Measurements from ENCODE around the gene OR6N1.

Gene OR6N1

GRCh38 chr1:158803678-158804077, 31.7 kb upstream of the OR6N1 start:
- H2AFZ ChIP-seq (ENCODE audit: low read depth) = no peak overlapping the region
- H3K36me3 ChIP-seq (ENCODE audit: insufficient read depth) = no peaks in the 10 kb centered on the region
- H3K27ac ChIP-seq = no peak overlapping the region
- no peaks in the 10 kb centered on the region for H3K27me3 ChIP-seq (ENCODE audit: insufficient read depth, low read depth)
- H4K20me1 ChIP-seq (ENCODE audit: insufficient read depth) = no peaks in the 10 kb centered on the region
- no peaks in the 10 kb centered on the region for H3K4me1 ChIP-seq (ENCODE audit: low read depth, poor library complexity, severe bottlenecking)
- no peak overlapping the region for H3K4me3 ChIP-seq (IDR thresholded peaks at IDR 0.05; ENCODE audit: insufficient read depth, low read depth, low read length)
- no peak overlapping the region for H3K4me2 ChIP-seq
- TF ChIP-seq CTCF (conservative IDR thresholded peaks at IDR 0.05; ENCODE audit: low read depth, low read length) = no peak
- H3K79me2 ChIP-seq (ENCODE audit: insufficient read depth, low read depth) = no peaks in the 10 kb centered on the region
- H3K9ac ChIP-seq = no peak overlapping the region

- Histone ChIP-seq H3K79me2 (ENCODE audit: insufficient read depth, low read depth) (no peaks in the 10 kb centered on the region), H3K27me3 (ENCODE audit: insufficient read depth, low read depth) (no peaks in the 10 kb centered on the region), H4K20me1 (ENCODE audit: insufficient read depth) (no peaks in the 10 kb centered on the region), H3K36me3 (ENCODE audit: insufficient read depth) (no peaks in the 10 kb centered on the region), H3K27ac (no peak overlapping the region), H3K9ac (no peak overlapping the region), H3K4me3 (IDR thresholded peaks at IDR 0.05; ENCODE audit: insufficient read depth, low read depth, low read length) (no peak overlapping the region), H3K4me1 (ENCODE audit: low read depth, poor library complexity, severe bottlenecking) (no peaks in the 10 kb centered on the region), H2AFZ (ENCODE audit: low read depth) (no peak overlapping the region), H3K4me2 (no peak overlapping the region)
- no peak for TF ChIP-seq CTCF (conservative IDR thresholded peaks at IDR 0.05; ENCODE audit: low read depth, low read length)
These were observed 29.4 kb upstream of the OR6N1 start for GRCh38 chr1:158801396-158801795.

GRCh38 chr1:158800526-158800925, 28.5 kb upstream of the OR6N1 start:
- Histone ChIP-seq H3K4me1 (ENCODE audit: low read depth, poor library complexity, severe bottlenecking) (no peaks in the 10 kb centered on the region), H3K36me3 (ENCODE audit: insufficient read depth) (no peaks in the 10 kb centered on the region), H3K79me2 (ENCODE audit: insufficient read depth, low read depth) (no peaks in the 10 kb centered on the region), H3K27ac (no peak overlapping the region), H3K4me3 (IDR thresholded peaks at IDR 0.05; ENCODE audit: insufficient read depth, low read depth, low read length) (no peak overlapping the region), H3K9ac (no peak overlapping the region), H2AFZ (ENCODE audit: low read depth) (no peak overlapping the region), H3K27me3 (ENCODE audit: insufficient read depth, low read depth) (no peaks in the 10 kb centered on the region), H3K4me2 (no peak overlapping the region), H4K20me1 (ENCODE audit: insufficient read depth) (no peaks in the 10 kb centered on the region)
- no peak for TF ChIP-seq CTCF (conservative IDR thresholded peaks at IDR 0.05; ENCODE audit: low read depth, low read length)

- Histone ChIP-seq H3K27ac (no peak overlapping the region), H3K4me2 (no peak overlapping the region), H3K36me3 (ENCODE audit: insufficient read depth) (no peaks in the 10 kb centered on the region), H3K4me3 (IDR thresholded peaks at IDR 0.05; ENCODE audit: insufficient read depth, low read depth, low read length) (no peak overlapping the region), H2AFZ (ENCODE audit: low read depth) (no peak overlapping the region), H3K27me3 (ENCODE audit: insufficient read depth, low read depth) (no peaks in the 10 kb centered on the region), H4K20me1 (ENCODE audit: insufficient read depth) (no peaks in the 10 kb centered on the region), H3K9ac (no peak overlapping the region), H3K4me1 (ENCODE audit: low read depth, poor library complexity, severe bottlenecking) (no peaks in the 10 kb centered on the region), H3K79me2 (ENCODE audit: insufficient read depth, low read depth) (no peaks in the 10 kb centered on the region)
- no peak for TF ChIP-seq CTCF (conservative IDR thresholded peaks at IDR 0.05; ENCODE audit: low read depth, low read length)
These were observed 27.7 kb upstream of the OR6N1 start for GRCh38 chr1:158799689-158800088.

- no peaks in the 10 kb centered on the region for H3K36me3 ChIP-seq (ENCODE audit: insufficient read depth)
- H3K4me3 ChIP-seq (IDR thresholded peaks at IDR 0.05; ENCODE audit: insufficient read depth, low read depth, low read length) = no peak overlapping the region
- H3K9ac ChIP-seq = no peak overlapping the region
- no peaks in the 10 kb centered on the region for H3K79me2 ChIP-seq (ENCODE audit: insufficient read depth, low read depth)
- no peak overlapping the region for H3K4me2 ChIP-seq
- TF ChIP-seq CTCF (conservative IDR thresholded peaks at IDR 0.05; ENCODE audit: low read depth, low read length) = peak; percentile 39; the same call in 1 of the 2 replicates
- H3K27ac ChIP-seq = no peak overlapping the region
- no peak overlapping the region for H2AFZ ChIP-seq (ENCODE audit: low read depth)
- no peaks in the 10 kb centered on the region for H3K4me1 ChIP-seq (ENCODE audit: low read depth, poor library complexity, severe bottlenecking)
- H4K20me1 ChIP-seq (ENCODE audit: insufficient read depth) = no peaks in the 10 kb centered on the region
- no peaks in the 10 kb centered on the region for H3K27me3 ChIP-seq (ENCODE audit: insufficient read depth, low read depth)
These were observed 26.5 kb upstream of the OR6N1 start for GRCh38 chr1:158798531-158798930.

All from KMS-11 (cell line).